ENCODE measurements around the gene SNUPN.
A peak's percentile ranks its signal among the peaks of the same experiment; 100 is the strongest.

SNUPN gene

GRCh38 chr15:75650908-75651809, 25.6 kb upstream of the SNUPN start:
- Mint-ChIP-seq H3K27me3 (ENCODE audit: low read depth, poor library complexity) (peaks cover 6% of the 10 kb centered on the region), H3K27ac (peak overlapping the region; percentile 59), H3K4me3 (peak overlapping the region; percentile 96), H3K9me3 (no peaks in the 10 kb centered on the region), H3K36me3 (ENCODE audit: low read depth) (peaks cover 26% of the 10 kb centered on the region), H3K4me1 (peaks cover 68% of the 10 kb centered on the region)
- no peak for DNase-seq
- TF ChIP-seq CTCF (IDR thresholded peaks at IDR 0.05), result no peak

DNA sequence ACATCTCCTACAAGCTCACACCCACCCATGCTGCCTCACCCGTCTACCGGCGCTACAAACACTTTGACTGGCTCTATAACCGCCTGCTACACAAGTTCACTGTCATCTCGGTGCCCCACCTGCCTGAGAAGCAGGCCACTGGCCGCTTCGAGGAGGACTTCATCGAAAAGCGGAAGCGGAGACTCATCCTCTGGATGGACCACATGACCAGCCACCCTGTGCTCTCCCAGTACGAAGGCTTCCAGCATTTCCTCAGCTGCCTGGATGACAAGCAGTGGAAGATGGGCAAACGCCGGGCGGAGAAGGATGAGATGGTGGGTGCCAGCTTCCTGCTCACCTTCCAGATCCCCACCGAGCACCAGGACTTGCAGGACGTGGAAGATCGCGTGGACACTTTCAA, 24.3 kb upstream of the SNUPN start:
- Mint-ChIP-seq H3K4me3 (peak overlapping the region; percentile 96), H3K4me1 (peaks cover 68% of the 10 kb centered on the region), H3K27ac (no peak overlapping the region)

DNA sequence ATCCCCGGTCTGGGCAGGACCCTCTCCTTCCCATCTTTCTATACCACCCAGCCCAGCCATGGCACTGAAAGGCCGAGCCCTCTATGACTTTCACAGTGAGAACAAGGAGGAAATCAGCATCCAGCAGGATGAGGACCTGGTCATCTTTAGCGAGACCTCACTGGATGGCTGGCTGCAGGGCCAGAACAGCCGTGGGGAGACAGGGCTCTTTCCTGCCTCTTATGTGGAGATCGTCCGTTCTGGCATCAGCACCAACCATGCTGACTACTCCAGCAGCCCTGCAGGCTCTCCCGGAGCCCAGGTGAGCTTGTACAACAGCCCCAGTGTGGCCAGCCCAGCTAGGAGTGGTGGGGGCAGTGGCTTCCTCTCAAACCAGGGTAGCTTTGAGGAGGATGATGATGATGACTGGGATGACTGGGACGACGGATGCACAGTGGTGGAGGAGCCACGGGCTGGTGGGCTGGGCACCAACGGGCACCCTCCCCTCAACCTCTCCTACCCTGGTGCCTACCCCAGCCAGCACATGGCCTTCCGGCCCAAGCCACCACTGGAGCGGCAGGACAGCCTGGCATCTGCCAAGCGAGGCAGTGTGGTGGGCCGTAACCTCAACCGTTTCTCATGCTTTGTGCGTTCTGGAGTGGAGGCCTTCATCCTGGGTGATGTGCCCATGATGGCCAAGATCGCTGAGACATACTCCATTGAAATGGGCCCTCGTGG, 23.7 kb upstream of the SNUPN start:
- no peaks in the 10 kb centered on the region for H3K9me3 Mint-ChIP-seq
- peaks cover 21% of the 10 kb centered on the region for H3K27me3 Mint-ChIP-seq (ENCODE audit: low read depth, poor library complexity)
- peaks cover 69% of the 10 kb centered on the region for H3K4me1 Mint-ChIP-seq
- H3K27ac Mint-ChIP-seq, result peak overlapping the region; percentile 94
- no peak for DNase-seq
- no peak for TF ChIP-seq CTCF (IDR thresholded peaks at IDR 0.05)
- H3K4me3 Mint-ChIP-seq, result peak overlapping the region; percentile 96
- H3K36me3 Mint-ChIP-seq (ENCODE audit: low read depth), result peaks cover 24% of the 10 kb centered on the region

More for the DNA sequence above, 24.3 kb upstream of the SNUPN start:
- Mint-ChIP-seq H3K27me3 (ENCODE audit: low read depth, poor library complexity) (peaks cover 18% of the 10 kb centered on the region), H3K9me3 (no peaks in the 10 kb centered on the region), H3K36me3 (ENCODE audit: low read depth) (peaks cover 24% of the 10 kb centered on the region)
- no peak for TF ChIP-seq CTCF (IDR thresholded peaks at IDR 0.05)
- no peak for DNase-seq

DNA sequence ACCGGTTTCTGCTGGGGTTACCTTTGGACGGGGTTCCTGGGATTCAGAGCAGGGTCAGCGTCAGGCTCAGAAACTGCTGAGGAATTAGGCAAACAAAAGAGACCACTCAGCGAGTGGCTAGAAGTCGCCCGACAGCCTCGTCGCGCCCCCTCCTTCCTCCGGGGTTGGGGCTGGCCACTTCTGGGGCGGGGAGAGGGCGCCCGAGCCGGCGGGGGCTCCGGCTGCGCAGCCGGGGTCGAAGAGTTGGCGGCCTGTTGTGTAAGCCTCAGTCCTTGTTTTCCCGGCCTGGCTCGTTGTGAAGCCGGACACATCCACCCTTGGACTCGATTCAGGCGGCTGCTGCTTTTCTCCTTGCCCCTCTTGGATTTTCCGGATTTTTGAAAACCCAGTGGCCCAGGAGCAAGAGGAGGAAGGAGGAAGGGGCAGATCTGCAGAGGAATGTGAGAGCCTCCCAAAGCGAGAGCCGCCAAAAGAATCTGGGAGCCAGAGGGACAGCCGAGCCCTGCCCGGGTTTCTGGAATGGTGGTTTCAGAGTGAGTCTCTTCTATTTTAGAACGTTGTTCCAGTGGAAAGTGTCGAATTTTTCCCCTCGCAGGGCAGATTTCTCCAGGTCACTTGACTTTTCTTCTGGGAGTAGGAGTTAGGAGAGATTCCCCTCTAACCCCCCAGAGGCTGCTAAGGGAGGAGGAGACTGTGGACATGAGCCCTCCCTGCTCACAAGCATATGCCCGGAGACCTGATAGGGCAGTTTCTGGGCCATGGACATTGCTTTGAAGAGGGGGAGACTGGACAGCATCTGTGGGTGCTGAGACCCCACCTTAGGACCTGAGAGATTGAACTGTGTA, 22.9 kb upstream of the SNUPN start:
- peak overlapping the region; percentile 96 for H3K4me3 Mint-ChIP-seq
- peaks cover 72% of the 10 kb centered on the region for H3K4me1 Mint-ChIP-seq
- DNase-seq, result peak; percentile 65

More for the DNA sequence above, 22.9 kb upstream of the SNUPN start:
- H3K36me3 Mint-ChIP-seq (ENCODE audit: low read depth), result peaks cover 24% of the 10 kb centered on the region
- H3K9me3 Mint-ChIP-seq, result no peaks in the 10 kb centered on the region
- peak overlapping the region; percentile 99 for H3K27ac Mint-ChIP-seq
- peaks cover 23% of the 10 kb centered on the region for H3K27me3 Mint-ChIP-seq (ENCODE audit: low read depth, poor library complexity)
- no peak for TF ChIP-seq CTCF (IDR thresholded peaks at IDR 0.05)
